ENCODE measurements around the gene ANK3.

The ANK3 gene

DNA sequence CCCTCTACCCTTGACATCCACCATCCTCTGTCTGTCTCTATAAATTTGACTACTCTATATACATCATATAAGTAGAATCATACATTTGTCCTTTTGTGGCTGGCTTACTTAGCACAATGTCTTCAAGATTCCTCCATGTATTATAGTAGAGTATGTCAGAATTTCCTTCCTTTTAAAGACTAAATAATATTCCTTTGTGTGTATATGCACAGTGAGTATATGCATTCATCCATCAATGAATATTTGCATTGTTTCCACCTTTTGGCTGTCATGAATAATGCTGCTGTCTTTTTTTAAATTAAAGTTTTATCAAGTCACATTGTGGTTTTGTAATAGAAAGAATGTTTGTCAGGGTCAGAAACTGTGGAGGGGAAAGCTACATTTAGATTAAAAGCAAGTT, 195.3 kb downstream of the ANK3 start:
- H4K91ac ChIP-seq (ENCODE audit: low read length): no peak overlapping the region
- H3K18ac ChIP-seq (ENCODE audit: low read depth in 1 of 2, low read length in 2 of 2): no peak overlapping the region
- no peak overlapping the region for H2BK12ac ChIP-seq (ENCODE audit: low read length in 2 of 2)
- no peaks in the 10 kb centered on the region for H3K79me1 ChIP-seq (replicated peaks; ENCODE audit: low read length, poor library complexity, severe bottlenecking)
- H2BK5ac ChIP-seq (ENCODE audit: low read depth, low read length, poor library complexity, severe bottlenecking): no peak overlapping the region
- no peak overlapping the region for H3K9ac ChIP-seq (ENCODE audit: low read length)
- peaks cover 0 to 11% of the 10 kb centered on the region in 2 experiments for H3K36me3 ChIP-seq (ENCODE audit: control insufficient read depth in 1 of 2, insufficient read depth in 2 of 2, low read depth in 1 of 2, low read length in 2 of 2)
- H2BK15ac ChIP-seq (ENCODE audit: low read depth, poor library complexity, severe bottlenecking): no peak overlapping the region
- H4K8ac ChIP-seq (ENCODE audit: low read length): no peak overlapping the region
- H3K4ac ChIP-seq (ENCODE audit: low read depth in 1 of 2, low read length in 2 of 2): no peak overlapping the region
- no peak overlapping the region for H3K4me3 ChIP-seq (ENCODE audit: insufficient read depth in 1 of 2, low read depth in 1 of 2, low read length in 2 of 2)
- no peak overlapping the region for H3K14ac ChIP-seq (ENCODE audit: low read length in 2 of 2)
- H3K9me3 ChIP-seq (ENCODE audit: control insufficient read depth, low read length): peaks cover 3% of the 10 kb centered on the region
- no peak overlapping the region for H2AK5ac ChIP-seq (ENCODE audit: low read length, severe bottlenecking)
- no peaks in the 10 kb centered on the region for H3K27me3 ChIP-seq (ENCODE audit: control insufficient read depth in 1 of 2, insufficient read depth in 1 of 2, low read length in 2 of 2)
- no peaks in the 10 kb centered on the region for H3K4me1 ChIP-seq (ENCODE audit: control insufficient read depth, insufficient read depth, low read depth, low read length)
- DNase-seq: no peak
- H2BK120ac ChIP-seq (ENCODE audit: low read depth, low read length): no peak overlapping the region
- H3K27ac ChIP-seq (ENCODE audit: low read length, poor library complexity, severe bottlenecking): no peak overlapping the region
- H2AFZ ChIP-seq (ENCODE audit: low read depth, low read length): no peak overlapping the region
- H3K4me2 ChIP-seq (ENCODE audit: low read length, poor library complexity, severe bottlenecking): no peak overlapping the region
- no peak overlapping the region for H3K23ac ChIP-seq (ENCODE audit: low read length in 2 of 2)

DNA sequence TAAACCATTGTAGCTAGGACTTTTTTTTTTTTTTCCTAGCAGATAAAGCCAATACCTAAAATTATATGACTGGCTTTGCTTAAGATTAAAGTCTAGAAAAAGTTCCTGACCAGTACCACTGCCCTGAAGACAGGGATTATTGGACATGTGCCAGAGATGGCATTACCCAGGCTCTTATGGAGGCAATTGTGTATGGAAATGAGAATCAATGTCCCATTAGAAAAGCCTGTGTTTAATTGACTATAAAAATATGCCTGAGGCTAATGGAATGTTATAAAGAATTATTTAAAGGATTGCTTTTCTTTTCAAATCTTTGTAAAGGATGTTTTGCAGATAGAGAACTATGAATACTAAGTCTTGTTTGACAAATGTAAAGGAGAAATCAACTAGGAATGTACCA, 196.7 kb downstream of the ANK3 start:
- Histone ChIP-seq H3K23ac (ENCODE audit: low read length in 2 of 2) (no peak overlapping the region), H3K4me2 (ENCODE audit: low read length, poor library complexity, severe bottlenecking) (no peak overlapping the region), H3K9me3 (ENCODE audit: control insufficient read depth, low read length) (peaks cover 3% of the 10 kb centered on the region), H4K91ac (ENCODE audit: low read length) (no peak overlapping the region), H3K14ac (ENCODE audit: low read length in 2 of 2) (no peak overlapping the region), H3K18ac (ENCODE audit: low read depth in 1 of 2, low read length in 2 of 2) (no peak overlapping the region), H3K9ac (ENCODE audit: low read length) (no peak overlapping the region), H3K27ac (ENCODE audit: low read length, poor library complexity, severe bottlenecking) (no peak overlapping the region), H3K79me1 (replicated peaks; ENCODE audit: low read length, poor library complexity, severe bottlenecking) (no peaks in the 10 kb centered on the region), H2BK12ac (ENCODE audit: low read length in 2 of 2) (no peak overlapping the region), H2BK120ac (ENCODE audit: low read depth, low read length) (no peak overlapping the region), H2AK5ac (ENCODE audit: low read length, severe bottlenecking) (no peak overlapping the region), H3K4me3 (ENCODE audit: insufficient read depth in 1 of 2, low read depth in 1 of 2, low read length in 2 of 2) (no peak overlapping the region), H3K4ac (ENCODE audit: low read depth in 1 of 2, low read length in 2 of 2) (no peak overlapping the region), H2BK5ac (ENCODE audit: low read depth, low read length, poor library complexity, severe bottlenecking) (no peak overlapping the region), H2AFZ (ENCODE audit: low read depth, low read length) (no peak overlapping the region), H2BK15ac (ENCODE audit: low read depth, poor library complexity, severe bottlenecking) (no peak overlapping the region), H3K4me1 (ENCODE audit: control insufficient read depth, insufficient read depth, low read depth, low read length) (no peaks in the 10 kb centered on the region), H4K8ac (ENCODE audit: low read length) (no peak overlapping the region), H3K36me3 (ENCODE audit: control insufficient read depth in 1 of 2, insufficient read depth in 2 of 2, low read depth in 1 of 2, low read length in 2 of 2) (peaks cover 0 to 5% of the 10 kb centered on the region in 2 experiments), H3K27me3 (ENCODE audit: control insufficient read depth in 1 of 2, insufficient read depth in 1 of 2, low read length in 2 of 2) (no peaks in the 10 kb centered on the region)
- DNase-seq: no peak

DNA sequence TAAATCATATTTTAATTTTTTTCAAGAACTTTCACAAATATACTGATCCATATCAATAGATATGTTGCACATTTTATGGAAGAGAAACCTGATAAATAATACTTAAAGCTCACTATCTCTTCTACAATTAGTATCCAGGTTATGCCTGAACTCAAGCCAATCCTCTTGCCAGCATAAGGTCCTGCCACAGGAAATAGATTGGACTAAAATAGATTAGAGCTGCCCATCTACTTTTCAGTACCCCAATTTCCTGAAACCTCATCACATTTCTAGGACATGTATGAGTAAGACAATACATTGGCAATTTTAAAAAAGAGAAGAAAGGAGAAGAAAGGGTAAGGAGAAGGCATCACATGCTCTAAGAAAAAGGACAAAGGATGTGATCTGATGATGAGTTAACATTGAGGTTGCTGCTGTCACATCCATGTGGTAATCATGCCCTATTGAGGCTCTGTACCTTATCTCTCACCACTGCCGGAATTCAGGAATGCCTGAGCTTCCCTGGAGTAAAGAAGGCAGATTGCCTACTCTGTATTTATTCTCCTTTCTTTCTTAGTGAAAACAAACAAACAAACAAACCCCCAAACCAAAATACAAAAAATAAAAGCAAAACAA, 199.7 kb downstream of the ANK3 start:
- Histone ChIP-seq H3K4ac (ENCODE audit: low read depth in 1 of 2, low read length in 2 of 2) (no peak overlapping the region), H3K4me3 (ENCODE audit: insufficient read depth in 1 of 2, low read depth in 1 of 2, low read length in 2 of 2) (no peak overlapping the region), H3K9ac (ENCODE audit: low read length) (no peak overlapping the region), H3K14ac (ENCODE audit: low read length in 2 of 2) (no peak overlapping the region), H3K23ac (ENCODE audit: low read length in 2 of 2) (no peak overlapping the region), H3K18ac (ENCODE audit: low read depth in 1 of 2, low read length in 2 of 2) (no peak overlapping the region), H3K27ac (ENCODE audit: low read length, poor library complexity, severe bottlenecking) (no peak overlapping the region), H2BK12ac (ENCODE audit: low read length in 2 of 2) (no peak overlapping the region), H2BK120ac (ENCODE audit: low read depth, low read length) (no peak overlapping the region), H2BK5ac (ENCODE audit: low read depth, low read length, poor library complexity, severe bottlenecking) (no peak overlapping the region), H3K4me1 (ENCODE audit: control insufficient read depth, insufficient read depth, low read depth, low read length) (no peaks in the 10 kb centered on the region), H2AFZ (ENCODE audit: low read depth, low read length) (no peak overlapping the region), H3K36me3 (ENCODE audit: control insufficient read depth in 1 of 2, insufficient read depth in 2 of 2, low read depth in 1 of 2, low read length in 2 of 2) (peaks cover 0 to 6% of the 10 kb centered on the region in 2 experiments), H4K91ac (ENCODE audit: low read length) (no peak overlapping the region), H3K27me3 (ENCODE audit: control insufficient read depth in 1 of 2, insufficient read depth in 1 of 2, low read length in 2 of 2) (no peaks in the 10 kb centered on the region), H2AK5ac (ENCODE audit: low read length, severe bottlenecking) (no peak overlapping the region), H3K9me3 (ENCODE audit: control insufficient read depth, low read length) (peaks cover 3% of the 10 kb centered on the region), H3K79me1 (replicated peaks; ENCODE audit: low read length, poor library complexity, severe bottlenecking) (no peaks in the 10 kb centered on the region), H3K4me2 (ENCODE audit: low read length, poor library complexity, severe bottlenecking) (no peak overlapping the region), H2BK15ac (ENCODE audit: low read depth, poor library complexity, severe bottlenecking) (no peak overlapping the region), H4K8ac (ENCODE audit: low read length) (no peak overlapping the region)
- WGBS: 81% methylated on average over 1 of the region's 1 CpG
- DNase-seq: no peak

DNA sequence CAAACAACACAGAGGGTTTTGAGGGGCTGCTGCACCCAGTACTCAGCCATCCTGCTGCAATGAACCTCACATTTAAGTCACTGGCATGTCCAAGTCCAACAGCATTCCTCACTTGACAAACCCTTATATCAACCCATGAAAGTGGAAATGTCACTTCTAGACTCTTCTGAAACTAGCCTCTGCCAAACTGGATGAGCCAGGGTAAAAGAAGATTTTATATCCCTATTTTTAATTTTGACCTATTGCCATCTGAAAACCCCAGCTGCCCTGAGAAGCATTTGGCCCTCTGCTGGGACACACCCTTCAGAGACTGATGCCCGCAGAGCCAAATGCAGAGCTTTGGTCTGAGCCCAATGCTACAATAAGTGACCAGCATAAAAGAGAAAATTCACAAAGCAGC, 201.1 kb downstream of the ANK3 start:
- peaks cover 0 to 6% of the 10 kb centered on the region in 2 experiments for H3K36me3 ChIP-seq (ENCODE audit: control insufficient read depth in 1 of 2, insufficient read depth in 2 of 2, low read depth in 1 of 2, low read length in 2 of 2)
- no peak overlapping the region for H3K9ac ChIP-seq (ENCODE audit: low read length)
- no peaks in the 10 kb centered on the region for H3K27me3 ChIP-seq (ENCODE audit: control insufficient read depth in 1 of 2, insufficient read depth in 1 of 2, low read length in 2 of 2)
- no peak overlapping the region for H3K27ac ChIP-seq (ENCODE audit: low read length, poor library complexity, severe bottlenecking)
- H3K4me2 ChIP-seq (ENCODE audit: low read length, poor library complexity, severe bottlenecking): no peak overlapping the region
- H3K4ac ChIP-seq (ENCODE audit: low read depth in 1 of 2, low read length in 2 of 2): no peak overlapping the region
- H2AK5ac ChIP-seq (ENCODE audit: low read length, severe bottlenecking): no peak overlapping the region
- no peak overlapping the region for H2AFZ ChIP-seq (ENCODE audit: low read depth, low read length)
- H3K18ac ChIP-seq (ENCODE audit: low read depth in 1 of 2, low read length in 2 of 2): no peak overlapping the region
- no peak for DNase-seq
- H3K14ac ChIP-seq (ENCODE audit: low read length in 2 of 2): no peak overlapping the region
- no peak overlapping the region for H2BK5ac ChIP-seq (ENCODE audit: low read depth, low read length, poor library complexity, severe bottlenecking)
- no peaks in the 10 kb centered on the region for H3K79me1 ChIP-seq (replicated peaks; ENCODE audit: low read length, poor library complexity, severe bottlenecking)
- H4K8ac ChIP-seq (ENCODE audit: low read length): no peak overlapping the region
- no peak overlapping the region for H4K91ac ChIP-seq (ENCODE audit: low read length)
- no peak overlapping the region for H3K4me3 ChIP-seq (ENCODE audit: insufficient read depth in 1 of 2, low read depth in 1 of 2, low read length in 2 of 2)
- H2BK120ac ChIP-seq (ENCODE audit: low read depth, low read length): no peak overlapping the region
- H2BK15ac ChIP-seq (ENCODE audit: low read depth, poor library complexity, severe bottlenecking): no peak overlapping the region
- H3K23ac ChIP-seq (ENCODE audit: low read length in 2 of 2): no peak overlapping the region
- H3K4me1 ChIP-seq (ENCODE audit: control insufficient read depth, insufficient read depth, low read depth, low read length): no peaks in the 10 kb centered on the region
- WGBS: 60% methylated on average over 1 of the region's 1 CpG
- H3K9me3 ChIP-seq (ENCODE audit: control insufficient read depth, low read length): peaks cover 3% of the 10 kb centered on the region
- H2BK12ac ChIP-seq (ENCODE audit: low read length in 2 of 2): no peak overlapping the region

Measured in mesenchymal stem cell (in vitro differentiated cells and primary cell).